Muscle of leg (tissue), 11 donors: ENCODE data around the gene ZC3H6. TPM values are rescaled to one million over a fixed set of nuclear protein-coding genes. Genes with fewer than 3 reads are reported as not detected.

Experiments
- DNase-seq: peaks from one replicate; pipeline ENCODE4 v3.0.0; 2013
- H3K27ac ChIP-seq: one replicate; pipeline ENCODE4 v1.5.1; 2013; ENCODE audit warnings: mild to moderate bottlenecking, low read length, control low read depth
- H3K27me3 ChIP-seq: one replicate; pipeline ENCODE4 v1.6.1; 2013; ENCODE audit warnings: low read length; ENCODE audit not compliant: control insufficient read depth, insufficient read depth
- H3K36me3 ChIP-seq: one replicate; pipeline ENCODE4 v1.6.1; 2013; ENCODE audit warnings: low read length; ENCODE audit not compliant: control insufficient read depth, insufficient read depth
- H3K4me1 ChIP-seq: one replicate; pipeline ENCODE4 v1.6.1; 2013; ENCODE audit warnings: low read length; ENCODE audit not compliant: control insufficient read depth, insufficient read depth
- H3K4me3 ChIP-seq: one replicate; pipeline ENCODE4 v1.5.1; 2013; ENCODE audit warnings: low read length, control low read depth
- H3K9me3 ChIP-seq: replicated peaks from 2 replicates; pipeline ENCODE4 v1.6.1; 2013; ENCODE audit warnings: low read depth, low read length; ENCODE audit not compliant: control insufficient read depth
- WGBS: methylation state at CpG from one replicate; pipeline ENCODE4 v1.1.5; 2013; ENCODE audit warnings: missing lambda C conversion rate; ENCODE audit not compliant: insufficient coverage; 5-methylcytosine and 5-hydroxymethylcytosine counted together
- polyA plus RNA-seq, 8 donors: library from polyadenylated mRNA; unstranded; fragments of 120-200 nt; gene quantifications; one replicate each; pipeline versions ENCODE4 v1.2.1 to v1.2.3, GENCODE V29; 2013; ENCODE audit warnings: inconsistent platforms in 1 of 8, low replicate concordance in 1 of 8; ENCODE audit not compliant: insufficient read length in 8 of 8, insufficient read depth in 1 of 8
- total RNA-seq: library from RNA; stranded (reverse); fragments of 120-200 nt; gene quantifications from one replicate; pipeline ENCODE4 v1.2.4, GENCODE V29; 2013

Gene ZC3H6
- total and polyA plus RNA-seq, 9 donors: 3.3 to 8.2 (median 4.4) TPM

DNA sequence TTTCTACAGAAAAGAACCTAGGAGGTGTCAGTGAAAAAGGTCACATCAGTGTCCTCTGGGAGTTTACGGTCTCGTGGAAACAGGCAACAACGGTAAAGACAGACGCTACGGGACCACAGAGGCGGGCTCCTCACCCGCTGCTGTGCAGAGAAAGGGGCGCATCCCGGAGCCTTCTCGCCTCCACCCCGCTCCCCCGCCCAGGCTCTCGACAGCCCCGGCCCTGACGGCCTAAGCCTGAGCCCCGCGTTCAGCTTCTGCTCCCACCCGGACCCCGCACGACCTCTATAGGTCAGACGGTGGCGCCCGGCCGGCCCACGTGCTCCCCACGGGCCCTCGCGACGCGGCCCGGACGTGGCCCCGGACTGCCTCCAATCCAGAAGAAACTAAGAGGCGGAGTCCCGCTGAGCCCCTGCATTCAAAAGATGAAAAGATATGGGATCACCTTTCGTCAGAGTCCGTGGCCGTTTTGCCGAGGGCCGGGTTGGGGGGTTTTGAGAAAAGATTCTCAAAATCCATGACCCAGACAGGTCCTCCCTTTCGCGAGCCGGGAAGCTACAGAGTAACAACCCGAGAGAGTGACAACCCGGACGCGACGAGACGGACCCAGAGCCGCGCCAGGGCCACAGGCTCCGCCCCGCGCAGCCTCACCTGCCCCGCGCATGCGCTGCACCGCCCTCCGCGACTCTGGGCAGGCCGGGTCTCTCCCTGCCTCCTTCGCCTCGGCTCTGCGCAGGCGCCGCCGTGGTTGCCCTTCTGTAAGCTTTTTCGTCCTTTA is 20.7 kb upstream of the ZC3H6 start, which contains the start of gene ZC3H8:
ZC3H8 (minus strand) TSS at position 577 of the 775 bp plus-strand sequence; CDS start at position 516, 61 bp downstream.
- H3K4me3 ChIP-seq: peak within 1 kb of the TSS; percentile 82
- peaks cover 2% of the 10 kb centered on the region for H3K4me1 ChIP-seq
- H3K9me3 ChIP-seq: no peaks in the 10 kb centered on the region
- H3K27me3 ChIP-seq: no peaks in the 10 kb centered on the region
- peak; percentile 96 for DNase-seq
- H3K36me3 ChIP-seq: no peaks in the 10 kb centered on the region
- WGBS: under 1% methylated on average over 54 of the region's 68 CpGs
- peak within 1 kb of the TSS; percentile 95 for H3K27ac ChIP-seq

DNA sequence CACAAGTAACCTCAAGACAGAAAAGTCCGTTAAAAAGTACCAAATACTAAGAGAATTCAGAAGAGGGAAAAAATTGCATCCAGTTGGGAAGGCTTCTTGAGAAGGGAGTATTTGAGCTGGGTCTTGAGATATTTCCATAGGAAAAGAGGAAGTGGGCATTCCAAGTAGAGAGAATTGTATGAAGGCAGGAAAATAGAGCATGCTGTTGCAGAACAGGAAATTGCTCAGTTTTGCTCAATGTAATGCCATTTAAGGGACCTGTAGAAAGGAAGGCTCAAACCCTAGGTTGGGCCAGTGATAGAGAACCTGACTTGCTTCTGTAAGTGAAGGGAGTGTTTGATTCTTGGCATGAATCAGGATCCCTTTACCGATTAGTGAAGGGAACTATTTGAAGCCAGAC is 19.5 kb upstream of the ZC3H6 start:
- Histone ChIP-seq H3K27ac (no peak overlapping the region), H3K9me3 (no peaks in the 10 kb centered on the region), H3K36me3 (no peaks in the 10 kb centered on the region), H3K4me3 (no peak overlapping the region), H3K27me3 (no peaks in the 10 kb centered on the region), H3K4me1 (peaks cover 3% of the 10 kb centered on the region)
- DNase-seq: peak; percentile 32
- no CpG with 5 or more reads among the region's 2 CpGs for WGBS

DNA sequence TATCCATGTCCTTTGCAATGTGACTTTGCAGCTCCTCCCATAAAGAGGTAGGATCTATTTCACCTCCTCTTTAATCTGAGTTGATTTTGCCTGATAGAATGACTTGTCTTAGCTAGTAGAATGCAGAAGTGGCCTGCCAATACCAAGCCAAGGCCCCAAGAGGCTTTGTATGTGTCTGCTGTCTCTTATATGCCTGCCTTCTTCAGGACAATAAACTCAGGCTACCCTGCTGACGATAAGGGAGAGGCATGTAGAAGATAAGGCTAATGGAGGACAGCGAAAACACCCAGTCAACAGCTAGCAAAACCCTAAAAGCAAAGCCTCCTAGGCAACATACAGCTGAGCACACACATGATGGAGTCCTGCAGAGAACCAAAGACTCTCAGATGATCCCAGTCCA is 18.7 kb upstream of the ZC3H6 start:
- H3K4me1 ChIP-seq: peaks cover 3% of the 10 kb centered on the region
- no CpG with 5 or more reads among the region's 2 CpGs for WGBS
- no peak overlapping the region for H3K4me3 ChIP-seq
- H3K36me3 ChIP-seq: no peaks in the 10 kb centered on the region
- H3K27ac ChIP-seq: no peak overlapping the region
- no peaks in the 10 kb centered on the region for H3K9me3 ChIP-seq
- DNase-seq: no peak
- H3K27me3 ChIP-seq: no peaks in the 10 kb centered on the region

- Histone ChIP-seq H3K27ac (no peak overlapping the region), H3K4me3 (no peak overlapping the region), H3K4me1 (peaks cover 3% of the 10 kb centered on the region), H3K36me3 (no peaks in the 10 kb centered on the region), H3K27me3 (no peaks in the 10 kb centered on the region), H3K9me3 (peaks cover 1% of the 10 kb centered on the region)
- 72% methylated on average over 4 of the region's 4 CpGs for WGBS
- no peak for DNase-seq
Observed at GRCh38 chr2:112257575-112257974, 17.8 kb upstream of the ZC3H6 start.

GRCh38 chr2:112259509-112260294 is 15.7 kb upstream of the ZC3H6 start:
- WGBS: 20% methylated on average over 14 of the region's 15 CpGs
- Histone ChIP-seq H3K36me3 (no peaks in the 10 kb centered on the region), H3K27me3 (no peaks in the 10 kb centered on the region), H3K27ac (no peak overlapping the region), H3K4me1 (peaks cover 3% of the 10 kb centered on the region), H3K4me3 (no peak overlapping the region), H3K9me3 (peaks cover 3% of the 10 kb centered on the region)
- DNase-seq: peak; percentile 88

DNA sequence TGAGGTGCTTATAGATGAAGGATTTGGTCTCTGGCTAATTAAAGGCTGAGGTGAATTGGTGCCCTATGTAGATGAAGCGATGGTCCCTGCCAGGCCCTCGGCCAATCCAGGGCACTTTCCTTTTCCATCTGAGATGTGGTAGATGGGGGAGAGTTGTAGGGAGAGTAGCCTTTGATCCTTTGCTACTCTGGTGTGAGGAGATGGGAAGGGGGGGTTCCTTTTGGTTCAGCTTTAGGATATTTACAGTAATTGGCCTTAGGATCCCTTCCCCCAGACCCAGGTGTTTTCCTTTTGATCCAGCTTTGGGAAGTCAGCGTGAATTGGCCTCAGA is 15.1 kb upstream of the ZC3H6 start:
- DNase-seq: no peak
- peaks cover 3% of the 10 kb centered on the region for H3K4me1 ChIP-seq
- peaks cover 3% of the 10 kb centered on the region for H3K9me3 ChIP-seq
- no peaks in the 10 kb centered on the region for H3K27me3 ChIP-seq
- H3K4me3 ChIP-seq: no peak overlapping the region
- no peaks in the 10 kb centered on the region for H3K36me3 ChIP-seq
- WGBS: 95% methylated on average over 2 of the region's 3 CpGs
- no peak overlapping the region for H3K27ac ChIP-seq

GRCh38 chr2:112262876-112263275 is 12.5 kb upstream of the ZC3H6 start:
- Histone ChIP-seq H3K27ac (no peak overlapping the region), H3K36me3 (no peaks in the 10 kb centered on the region), H3K4me1 (peaks cover 3% of the 10 kb centered on the region), H3K9me3 (peaks cover 3% of the 10 kb centered on the region), H3K4me3 (no peak overlapping the region), H3K27me3 (no peaks in the 10 kb centered on the region)
- DNase-seq: no peak

- H3K4me3 ChIP-seq: no peak overlapping the region
- H3K36me3 ChIP-seq: no peaks in the 10 kb centered on the region
- H3K9me3 ChIP-seq: no peaks in the 10 kb centered on the region
- no CpG with 5 or more reads among the region's 1 CpG for WGBS
- no peaks in the 10 kb centered on the region for H3K4me1 ChIP-seq
- no peak for DNase-seq
- no peaks in the 10 kb centered on the region for H3K27me3 ChIP-seq
- H3K27ac ChIP-seq: no peak overlapping the region
Observed at GRCh38 chr2:112268547-112268946, 6.8 kb upstream of the ZC3H6 start.

GRCh38 chr2:112272669-112273068 is 2.7 kb upstream of the ZC3H6 start:
- DNase-seq: no peak
- no peaks in the 10 kb centered on the region for H3K4me1 ChIP-seq
- no peak overlapping the region for H3K4me3 ChIP-seq
- H3K27me3 ChIP-seq: no peaks in the 10 kb centered on the region
- no peaks in the 10 kb centered on the region for H3K9me3 ChIP-seq
- H3K27ac ChIP-seq: no peak overlapping the region
- WGBS: 62% methylated on average over 1 of the region's 5 CpGs
- H3K36me3 ChIP-seq: no peaks in the 10 kb centered on the region

DNA sequence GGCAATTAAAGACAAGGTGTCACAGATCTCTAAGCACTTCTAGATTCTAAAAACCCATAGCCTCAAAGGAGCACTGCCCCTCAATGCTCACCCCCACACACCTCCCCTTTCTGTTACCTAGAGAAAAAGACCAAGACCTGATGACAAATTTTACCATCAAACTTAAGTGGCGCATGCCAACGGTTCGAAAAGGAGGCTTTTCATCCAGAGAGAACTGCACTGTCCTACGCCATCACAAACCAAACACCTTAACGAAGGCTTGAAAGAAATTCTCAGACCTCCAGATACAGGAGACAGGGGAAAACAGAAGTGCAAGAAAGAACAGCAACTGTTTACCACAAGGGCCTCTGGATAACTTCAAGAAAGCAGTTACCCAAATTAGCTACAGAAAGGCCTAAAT is 2.0 kb upstream of the ZC3H6 start:
- DNase-seq: no peak
- Histone ChIP-seq H3K4me1 (no peaks in the 10 kb centered on the region), H3K27ac (no peak overlapping the region), H3K9me3 (no peaks in the 10 kb centered on the region), H3K4me3 (no peak overlapping the region), H3K36me3 (no peaks in the 10 kb centered on the region), H3K27me3 (no peaks in the 10 kb centered on the region)
- WGBS: no CpG with 5 or more reads among the region's 5 CpGs
